Choroid plexus epithelial cell (primary cell): ENCODE measurements around the gene TAX1BP3.

Source experiments
- DNase-seq: peaks from one replicate; pipeline ENCODE4 v3.0.0-alpha.2; 2010; ENCODE audit warnings: low read depth
- H3K4me3 ChIP-seq: 2 replicates; pipeline ENCODE4 v1.5.1; 2011; ENCODE audit warnings: low read depth, mild to moderate bottlenecking, control low read depth, low read length, moderate library complexity
- CTCF ChIP-seq: conservative IDR thresholded peaks from 2 replicates; pipeline ENCODE4 v1.5.1; 2011; ENCODE audit warnings: low read depth, mild to moderate bottlenecking, control low read depth, inconsistent platforms, low read length, moderate library complexity

TAX1BP3 gene

GRCh38 chr17:3622977-3623594, 45.3 kb downstream of the TAX1BP3 start:
- no peak for DNase-seq
- no peak for TF ChIP-seq CTCF
- H3K4me3 ChIP-seq, result no peak overlapping the region

GRCh38 chr17:3621146-3621720, 47.1 kb downstream of the TAX1BP3 start:
- no peak overlapping the region for H3K4me3 ChIP-seq
- no peak for DNase-seq

GRCh38 chr17:3615160-3615870, 53.1 kb downstream of the TAX1BP3 start:
- no peak for DNase-seq
- no peak overlapping the region for H3K4me3 ChIP-seq
- no peak for TF ChIP-seq CTCF

More at GRCh38 chr17:3621146-3621720, 47.1 kb downstream of the TAX1BP3 start:
- TF ChIP-seq CTCF, result no peak

GRCh38 chr17:3613124-3613523, 55.3 kb downstream of the TAX1BP3 start:
- no peak overlapping the region for H3K4me3 ChIP-seq
- DNase-seq, result no peak
- no peak for TF ChIP-seq CTCF
